GM18511 (cell line): Measurements from ENCODE around the gene SSNA1.

Experiments used
- ATAC-seq: cut with Tn5 transposase; IDR thresholded peaks from one replicate; pipeline ENCODE4 v1.9.1; 2021; ENCODE audit warnings: mild to moderate bottlenecking, moderate library complexity; ENCODE audit not compliant: unreplicated experiment

SSNA1 gene

GRCh38 chr9:137167277-137167746 lies 21.2 kb upstream of the SSNA1 start:
- ATAC-seq = no peak

- no peak for ATAC-seq
These were observed 20.5 kb upstream of the SSNA1 start for GRCh38 chr9:137167747-137168572.

- ATAC-seq = no peak
These were observed 19.9 kb upstream of the SSNA1 start for GRCh38 chr9:137168573-137168903.

- no peak for ATAC-seq
These were observed 19.3 kb upstream of the SSNA1 start for GRCh38 chr9:137168904-137169856.

GRCh38 chr9:137169896-137170358 lies 18.5 kb upstream of the SSNA1 start, which contains the start of gene LRRC26:
TSS of gene LRRC26 (minus strand) at chr9:137170051. CDS start at chr9:137169943, 108 bp downstream.
- ATAC-seq = no peak

- no peak for ATAC-seq
These were observed 17.9 kb upstream of the SSNA1 start for GRCh38 chr9:137170486-137171148.

GRCh38 chr9:137171149-137171900 lies 17.2 kb upstream of the SSNA1 start:
- ATAC-seq = no peak

- ATAC-seq = no peak
These were observed 15.3 kb upstream of the SSNA1 start for GRCh38 chr9:137172901-137173795.

- no peak for ATAC-seq
These were observed 14.4 kb upstream of the SSNA1 start for GRCh38 chr9:137173796-137174664.

GRCh38 chr9:137174722-137175293 lies 13.7 kb upstream of the SSNA1 start:
- no peak for ATAC-seq

- ATAC-seq = no peak
These were observed 13.0 kb upstream of the SSNA1 start for GRCh38 chr9:137175345-137175961.

GRCh38 chr9:137176302-137177182 lies 11.9 kb upstream of the SSNA1 start:
- no peak for ATAC-seq

GRCh38 chr9:137178201-137178938 lies 10.1 kb upstream of the SSNA1 start:
- no peak for ATAC-seq

- ATAC-seq = no peak
These were observed 9.4 kb upstream of the SSNA1 start for GRCh38 chr9:137178939-137179630.

- ATAC-seq = no peak
These were observed 8.7 kb upstream of the SSNA1 start for GRCh38 chr9:137179761-137180160.
